Endothelial cell (in vitro differentiated cells): ENCODE measurements around the gene ACADL. TPM values are rescaled to one million over a fixed set of nuclear protein-coding genes. Genes with fewer than 3 reads are reported as not detected.

Source experiments
- DNase-seq: peaks from one replicate; pipeline ENCODE4 v3.0.0; 2021; ENCODE audit warnings: low spot score
- H3K27ac Mint-ChIP-seq: one replicate; pipeline ENCODE4 v1.8.0; 2021; ENCODE audit warnings: mixed read lengths, inconsistent platforms; ENCODE audit not compliant: unreplicated experiment
- H3K27me3 Mint-ChIP-seq: one replicate; pipeline ENCODE4 v1.8.0; 2021; ENCODE audit warnings: mild to moderate bottlenecking, moderate library complexity, mixed read lengths, inconsistent platforms; ENCODE audit not compliant: unreplicated experiment
- H3K36me3 Mint-ChIP-seq: one replicate; pipeline ENCODE4 v1.8.0; 2021; ENCODE audit warnings: mild to moderate bottlenecking, low read depth, mixed read lengths, inconsistent platforms; ENCODE audit not compliant: unreplicated experiment
- H3K4me1 Mint-ChIP-seq: one replicate; pipeline ENCODE4 v1.8.0; 2021; ENCODE audit warnings: mild to moderate bottlenecking, mixed read lengths, inconsistent platforms; ENCODE audit not compliant: unreplicated experiment
- H3K4me3 Mint-ChIP-seq: one replicate; pipeline ENCODE4 v1.8.0; 2021; ENCODE audit warnings: mild to moderate bottlenecking, mixed read lengths, inconsistent platforms; ENCODE audit not compliant: unreplicated experiment
- H3K9me3 Mint-ChIP-seq: one replicate; pipeline ENCODE4 v1.8.0; 2021; ENCODE audit warnings: mixed read lengths, inconsistent platforms; ENCODE audit not compliant: unreplicated experiment
- total RNA-seq: library from RNA; stranded (reverse); fragmentation: NEBNext Ultra II Directional; extraction: Animal tissue kit (Norgen Biotek cat#: 25700); gene quantifications from one replicate; pipeline ENCODE4 v1.2.1, GENCODE V29; 2021; ENCODE audit not compliant: unreplicated experiment
- TF ChIP-seq, protein P1 (sequence below): fragments of 200-600 bp; sonication (generic); IDR thresholded peaks from one replicate; pipeline ENCODE4 v1.5.0; 2021; ENCODE audit warnings: antibody characterized with exemption; ENCODE audit not compliant: unreplicated experiment

ACADL gene
- total RNA-seq, 1 donor from 2014 or later = not detected

GRCh38 chr2:210147614-210148013 is 77.6 kb downstream of the ACADL start:
- TF ChIP-seq, protein P1, sequence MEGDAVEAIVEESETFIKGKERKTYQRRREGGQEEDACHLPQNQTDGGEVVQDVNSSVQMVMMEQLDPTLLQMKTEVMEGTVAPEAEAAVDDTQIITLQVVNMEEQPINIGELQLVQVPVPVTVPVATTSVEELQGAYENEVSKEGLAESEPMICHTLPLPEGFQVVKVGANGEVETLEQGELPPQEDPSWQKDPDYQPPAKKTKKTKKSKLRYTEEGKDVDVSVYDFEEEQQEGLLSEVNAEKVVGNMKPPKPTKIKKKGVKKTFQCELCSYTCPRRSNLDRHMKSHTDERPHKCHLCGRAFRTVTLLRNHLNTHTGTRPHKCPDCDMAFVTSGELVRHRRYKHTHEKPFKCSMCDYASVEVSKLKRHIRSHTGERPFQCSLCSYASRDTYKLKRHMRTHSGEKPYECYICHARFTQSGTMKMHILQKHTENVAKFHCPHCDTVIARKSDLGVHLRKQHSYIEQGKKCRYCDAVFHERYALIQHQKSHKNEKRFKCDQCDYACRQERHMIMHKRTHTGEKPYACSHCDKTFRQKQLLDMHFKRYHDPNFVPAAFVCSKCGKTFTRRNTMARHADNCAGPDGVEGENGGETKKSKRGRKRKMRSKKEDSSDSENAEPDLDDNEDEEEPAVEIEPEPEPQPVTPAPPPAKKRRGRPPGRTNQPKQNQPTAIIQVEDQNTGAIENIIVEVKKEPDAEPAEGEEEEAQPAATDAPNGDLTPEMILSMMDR = no peak
- H3K27ac Mint-ChIP-seq = no peak overlapping the region
- DNase-seq = no peak
- H3K4me3 Mint-ChIP-seq = no peak overlapping the region
- H3K4me1 Mint-ChIP-seq = peaks cover 4% of the 10 kb centered on the region
- H3K36me3 Mint-ChIP-seq = peaks cover 16% of the 10 kb centered on the region
- H3K27me3 Mint-ChIP-seq = no peaks in the 10 kb centered on the region
- no peaks in the 10 kb centered on the region for H3K9me3 Mint-ChIP-seq

Other genes starting within 250 kb of the ACADL start
- 41.0 TPM for gene RPE, start 222.8 kb downstream of the ACADL start, total RNA-seq
- 13.0 TPM for gene KANSL1L, start 54.0 kb downstream of the ACADL start, total RNA-seq
- gene MYL1, start 89.7 kb upstream of the ACADL start, total RNA-seq = not detected